ENCODE data around the gene CNNM4. TPM values are rescaled to one million over a fixed set of nuclear protein-coding genes. Genes with fewer than 3 reads are reported as not detected.

CNNM4 gene
- total RNA-seq, 1 experiment from 2014 or later, result 7.6 TPM

GRCh38 chr2:96848264-96848663 is 87.6 kb downstream of the CNNM4 start:
- DNase-seq (ENCODE audit: extremely low read depth, low read depth), result no peak

- no peak for DNase-seq (ENCODE audit: extremely low read depth, low read depth)
These were observed 92.0 kb downstream of the CNNM4 start for GRCh38 chr2:96852667-96853066.

GRCh38 chr2:96853321-96853720 is 92.6 kb downstream of the CNNM4 start:
- no peak for DNase-seq (ENCODE audit: extremely low read depth, low read depth)

GRCh38 chr2:96856776-96857666 is 96.3 kb downstream of the CNNM4 start:
- DNase-seq (ENCODE audit: extremely low read depth, low read depth), result no peak

GRCh38 chr2:96857667-96858372 is 97.1 kb downstream of the CNNM4 start, which contains the start of gene ANKRD39:
TSS of gene ANKRD39 (minus strand) at chr2:96858016. CDS start at chr2:96857987, 29 bp downstream.
- DNase-seq (ENCODE audit: extremely low read depth, low read depth), result peak; percentile 98

GRCh38 chr2:96859099-96859649 is 98.5 kb downstream of the CNNM4 start:
- no peak for DNase-seq (ENCODE audit: extremely low read depth, low read depth)

- DNase-seq (ENCODE audit: extremely low read depth, low read depth), result no peak
These were observed 99.0 kb downstream of the CNNM4 start for GRCh38 chr2:96859681-96860064.

- DNase-seq (ENCODE audit: extremely low read depth, low read depth), result no peak
These were observed 99.6 kb downstream of the CNNM4 start for GRCh38 chr2:96860065-96861029.

- DNase-seq (ENCODE audit: extremely low read depth, low read depth), result no peak
These were observed 100.4 kb downstream of the CNNM4 start for GRCh38 chr2:96861074-96861473.

Small RNA genes within 50 kb of the gene (small RNA-seq; reads per million reads assigned to genes)
- 0.02 to 0.12 reads per million in 2 experiments for gene MIR3127

Other genes starting within 250 kb of the CNNM4 start
- gene ARID5A, start 224.2 kb upstream of the CNNM4 start, total RNA-seq (2014; rRNA removed; shearing (Covaris generic)), result 0.89 and 0.99 TPM in 2 replicates
- 25.1 and 30.5 TPM in 2 replicates for gene KANSL3, start 122.6 kb upstream of the CNNM4 start, total RNA-seq (2014; rRNA removed; shearing (Covaris generic))
- gene FER1L5, start 118.1 kb upstream of the CNNM4 start, total RNA-seq (2014; rRNA removed; shearing (Covaris generic)), result not detected in 2 replicates
- gene LMAN2L, start 20.8 kb upstream of the CNNM4 start, total RNA-seq (2014; rRNA removed; shearing (Covaris generic)), result 13.2 and 14.3 TPM in 2 replicates
- 8.3 and 10.5 TPM in 2 replicates for gene CNNM3, start 55.4 kb downstream of the CNNM4 start, total RNA-seq (2014; rRNA removed; shearing (Covaris generic))
- 4.6 and 5.3 TPM in 2 replicates for gene ANKRD23, start 83.1 kb downstream of the CNNM4 start, total RNA-seq (2014; rRNA removed; shearing (Covaris generic))
- 13.2 and 15.1 TPM in 2 replicates for gene ANKRD39, start 97.1 kb downstream of the CNNM4 start, total RNA-seq (2014; rRNA removed; shearing (Covaris generic))
- 19.9 and 21.1 TPM in 2 replicates for gene SEMA4C, start 109.2 kb downstream of the CNNM4 start, total RNA-seq (2014; rRNA removed; shearing (Covaris generic))
- gene FAM178B, start 225.7 kb downstream of the CNNM4 start, total RNA-seq (2014; rRNA removed; shearing (Covaris generic)), result not detected in 2 replicates

Data from NCI-H460 (cell line).